HG03469 (cell line): ENCODE results near the gene MIB1.

ENCODE experiments used
- ATAC-seq: cut with Tn5 transposase; IDR thresholded peaks from one replicate; pipeline ENCODE4 v1.9.1; 2021; ENCODE audit warnings: mild to moderate bottlenecking, moderate library complexity, moderate number of reproducible peaks; ENCODE audit not compliant: unreplicated experiment

MIB1 gene

DNA sequence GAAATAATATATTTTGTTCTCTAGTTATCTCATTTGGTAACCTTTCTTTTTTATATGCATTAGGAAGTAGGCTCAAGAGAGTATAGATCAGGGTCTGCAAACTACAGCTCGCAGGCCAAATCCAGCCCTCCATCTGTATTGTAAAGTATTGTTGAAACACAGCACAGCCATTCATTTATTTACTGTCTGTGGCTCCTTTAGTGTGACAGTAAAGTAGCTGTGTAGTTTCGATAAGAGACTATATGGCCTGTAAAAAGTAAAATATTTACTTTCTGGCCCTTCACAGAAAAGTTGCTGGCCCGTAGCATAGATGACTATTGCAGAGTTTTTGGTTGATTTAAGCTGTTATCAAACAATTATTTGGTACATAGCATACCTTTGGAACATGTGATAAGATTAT is 67.6 kb downstream of the MIB1 start:
- no peak for ATAC-seq

DNA sequence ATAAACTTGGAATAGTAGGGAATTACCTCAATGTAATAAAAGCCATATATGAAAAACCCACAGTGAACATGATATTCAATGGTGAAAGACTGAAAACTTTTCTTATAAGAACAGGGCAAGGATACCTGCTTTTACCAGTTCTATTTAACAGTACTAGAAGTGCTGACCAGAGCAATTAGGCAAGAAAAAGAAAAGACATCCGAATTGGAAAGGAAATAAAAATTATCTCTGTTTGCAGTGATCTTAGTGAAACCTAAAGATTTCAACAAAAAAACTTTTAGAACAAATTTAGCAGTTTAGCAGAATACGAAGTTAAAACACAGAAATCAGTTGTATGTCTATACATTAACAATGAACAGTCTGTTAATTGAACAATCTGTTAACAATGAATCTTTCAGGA is 69.1 kb downstream of the MIB1 start:
- ATAC-seq: no peak

DNA sequence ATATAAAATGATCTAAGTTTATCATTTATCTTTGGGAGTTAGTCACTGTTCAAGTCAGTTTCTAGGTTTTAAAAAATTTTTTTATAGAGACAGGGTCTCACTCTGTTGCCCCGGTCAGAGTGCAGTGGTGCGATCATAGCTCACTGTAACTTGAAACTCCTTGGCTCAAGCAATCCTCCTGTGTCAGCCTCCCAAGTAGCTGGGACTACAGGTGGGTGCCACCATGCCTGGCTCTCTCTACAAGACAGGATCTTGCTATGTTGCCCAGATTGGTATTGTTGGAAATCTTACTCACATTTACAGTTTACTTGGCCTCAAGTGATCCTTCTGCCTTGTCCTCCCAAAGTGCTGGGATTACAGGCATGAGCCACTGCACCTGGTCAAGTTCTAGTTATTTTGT is 74.5 kb downstream of the MIB1 start:
- no peak for ATAC-seq

DNA sequence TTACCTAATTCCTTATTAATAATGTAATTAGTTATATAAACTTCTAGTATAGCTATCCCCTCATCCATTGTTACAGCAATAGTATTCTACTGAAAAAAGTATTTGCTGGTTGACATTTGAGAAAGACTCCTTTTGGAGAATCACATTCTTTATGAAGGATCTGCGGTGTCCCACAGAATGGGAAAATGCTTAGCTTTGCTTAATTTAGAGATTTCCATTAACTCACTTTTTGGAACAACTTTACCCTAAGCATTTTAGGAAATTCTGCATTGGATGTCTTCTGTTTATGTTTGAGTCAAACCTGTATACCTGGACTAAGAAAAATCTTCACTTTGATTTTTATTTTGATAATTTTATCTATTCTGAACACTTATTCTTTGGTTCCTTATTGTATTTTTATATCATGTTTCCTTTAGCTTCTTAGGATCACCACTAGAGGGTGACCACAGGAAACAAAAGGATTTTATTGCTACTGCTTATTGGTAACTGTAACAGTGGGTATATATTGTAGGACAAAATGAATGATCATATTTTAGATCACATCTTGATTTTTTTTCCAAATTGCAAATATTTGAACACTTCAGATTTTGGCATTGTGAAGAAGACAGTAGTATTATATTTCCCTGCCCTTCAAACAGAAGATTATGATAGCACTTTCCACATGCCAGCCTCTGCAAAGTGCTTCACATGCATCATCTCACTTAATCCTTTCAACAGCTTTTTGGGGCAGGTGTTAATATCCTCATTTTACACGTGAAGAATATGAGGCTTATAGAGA is 79.6 kb downstream of the MIB1 start:
- no peak for ATAC-seq

DNA sequence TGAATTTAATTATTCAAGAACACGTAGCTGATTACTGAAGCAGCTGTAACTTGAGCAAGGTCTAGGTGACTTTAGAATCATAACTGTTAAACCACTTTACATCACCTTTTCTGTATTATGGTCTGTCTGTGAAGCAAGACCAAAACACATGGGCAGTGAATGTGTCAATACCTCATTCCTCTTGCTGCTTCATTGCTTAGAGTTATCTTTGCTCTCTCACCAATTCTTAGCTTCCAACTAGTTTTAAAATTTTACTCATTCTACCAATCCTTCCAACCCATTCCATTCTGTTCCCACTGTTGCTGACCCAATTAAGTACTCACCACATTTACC is 80.2 kb downstream of the MIB1 start:
- no peak for ATAC-seq

DNA sequence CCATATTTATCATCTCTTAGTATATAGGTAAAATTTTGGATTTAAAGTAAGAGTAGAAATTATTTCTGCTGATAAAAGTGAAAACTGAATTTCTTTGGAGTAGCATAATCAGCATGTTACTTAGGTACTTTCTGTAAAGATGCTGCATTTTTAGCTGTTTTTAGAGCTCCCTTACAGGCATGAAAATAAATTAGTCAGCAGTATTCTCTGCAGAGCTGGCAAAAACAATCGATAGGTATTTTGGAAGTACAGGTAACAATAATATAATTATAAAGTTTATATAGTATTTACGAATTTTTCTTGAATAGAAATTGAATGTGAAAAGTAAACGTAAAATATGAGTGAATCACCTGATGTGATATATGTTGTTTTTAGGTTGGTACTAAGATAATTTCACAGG is 83.3 kb downstream of the MIB1 start:
- ATAC-seq: no peak

GRCh38 chr18:21826196-21826595 is 85.6 kb downstream of the MIB1 start:
- ATAC-seq: no peak

GRCh38 chr18:21826641-21827302 is 86.2 kb downstream of the MIB1 start:
- no peak for ATAC-seq

DNA sequence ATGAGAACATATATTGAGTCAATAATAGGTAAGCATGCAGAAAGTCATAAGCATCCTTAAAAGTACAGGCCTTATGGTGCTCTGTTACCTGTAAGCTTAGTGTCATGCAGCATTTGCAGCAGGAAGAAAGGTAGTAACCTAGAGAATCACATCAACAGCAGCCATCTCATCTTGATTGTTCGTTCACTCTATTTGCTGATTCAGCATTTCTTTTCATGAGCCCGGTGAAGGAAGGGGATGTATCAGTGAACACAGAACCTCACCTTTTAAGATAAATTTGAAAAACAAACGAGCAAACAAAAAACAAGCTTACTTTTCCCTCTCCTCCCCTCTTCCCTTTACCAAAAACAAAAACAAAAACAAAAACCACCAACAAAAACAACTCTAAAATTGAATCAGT is 89.9 kb downstream of the MIB1 start:
- ATAC-seq: no peak

GRCh38 chr18:21831413-21831831 is 90.8 kb downstream of the MIB1 start:
- no peak for ATAC-seq

- ATAC-seq: no peak
Observed at GRCh38 chr18:21833604-21834298, 93.2 kb downstream of the MIB1 start.

DNA sequence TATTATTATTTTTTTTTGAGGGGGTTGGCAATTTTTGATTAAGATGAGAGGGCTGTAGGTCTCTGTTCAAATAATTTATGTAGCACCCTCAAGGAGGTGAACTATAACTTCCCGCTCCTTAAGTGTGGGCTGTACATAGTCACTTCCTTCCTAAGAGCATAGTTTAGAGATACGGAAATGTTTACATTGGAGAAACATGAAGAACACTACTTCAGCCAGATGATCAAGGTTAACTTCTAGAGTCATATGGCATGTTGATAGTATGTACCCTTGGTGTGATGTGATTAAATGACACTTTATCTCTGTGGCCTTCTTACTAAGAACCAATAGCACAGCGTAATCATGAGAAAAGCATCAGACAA is 93.7 kb downstream of the MIB1 start:
- ATAC-seq: no peak

DNA sequence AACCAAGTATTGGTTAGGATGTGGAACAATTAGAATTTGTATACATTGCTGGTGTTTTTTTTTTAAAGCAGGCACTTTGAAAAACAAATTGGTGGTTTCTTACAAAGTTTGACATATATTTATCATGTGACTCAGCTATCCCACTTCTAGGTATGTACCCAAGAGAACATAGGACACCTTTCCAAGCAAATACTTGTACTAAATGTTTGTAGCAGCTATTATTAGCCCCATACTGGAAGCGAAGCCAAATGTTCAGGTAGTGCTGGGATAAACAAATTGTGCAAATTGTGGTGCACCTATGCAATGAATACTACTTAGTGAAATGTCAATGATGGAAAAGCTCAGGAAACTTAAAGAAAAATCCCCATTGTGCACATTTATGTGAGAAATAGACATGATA is 101.0 kb downstream of the MIB1 start:
- no peak for ATAC-seq

- ATAC-seq: no peak
Observed at GRCh38 chr18:21843341-21843740, 102.7 kb downstream of the MIB1 start.

GRCh38 chr18:21851327-21851961 is 110.9 kb downstream of the MIB1 start:
- no peak for ATAC-seq

GRCh38 chr18:21853016-21853415 is 112.4 kb downstream of the MIB1 start:
- peak; percentile 78 for ATAC-seq

GRCh38 chr18:21853775-21854552 is 113.4 kb downstream of the MIB1 start:
- ATAC-seq: no peak

DNA sequence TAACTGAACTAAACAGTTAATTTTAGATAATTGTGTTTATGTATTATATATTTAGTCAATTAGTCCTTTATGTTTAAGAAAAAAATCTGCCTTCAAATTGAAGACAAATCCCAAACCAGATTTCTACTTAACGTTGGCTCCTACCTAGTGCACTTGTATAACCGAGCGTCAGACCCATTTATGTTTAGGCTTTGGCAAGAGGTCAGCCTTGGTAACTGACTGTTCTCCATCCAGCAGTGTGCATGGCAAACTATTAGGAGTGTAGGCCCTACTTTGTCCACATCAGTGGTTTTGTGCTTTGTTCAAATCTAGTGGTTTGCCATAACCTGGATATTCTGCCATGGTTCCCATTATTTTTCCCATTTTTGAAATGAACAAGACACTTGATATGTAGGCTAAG is 114.8 kb downstream of the MIB1 start:
- no peak for ATAC-seq

DNA sequence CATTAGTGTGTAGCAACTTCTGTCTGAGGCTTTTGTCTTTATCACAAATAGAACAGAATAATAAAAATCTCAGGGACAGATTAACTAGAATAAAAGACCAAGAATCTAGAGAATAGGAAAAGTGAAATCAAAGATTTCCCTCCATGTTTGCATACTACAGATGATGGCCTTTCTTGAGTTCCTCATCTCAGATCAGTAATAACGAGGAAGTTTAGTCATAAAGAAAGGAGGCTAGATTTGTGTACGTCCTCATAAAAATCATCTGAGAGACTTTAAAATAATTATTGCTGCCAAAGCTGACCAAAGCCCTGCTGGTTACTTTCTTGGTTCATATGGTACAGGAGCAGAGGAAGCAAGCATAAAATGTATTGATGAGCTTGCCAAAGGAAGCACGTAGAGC is 117.3 kb downstream of the MIB1 start:
- ATAC-seq: peak; percentile 44

DNA sequence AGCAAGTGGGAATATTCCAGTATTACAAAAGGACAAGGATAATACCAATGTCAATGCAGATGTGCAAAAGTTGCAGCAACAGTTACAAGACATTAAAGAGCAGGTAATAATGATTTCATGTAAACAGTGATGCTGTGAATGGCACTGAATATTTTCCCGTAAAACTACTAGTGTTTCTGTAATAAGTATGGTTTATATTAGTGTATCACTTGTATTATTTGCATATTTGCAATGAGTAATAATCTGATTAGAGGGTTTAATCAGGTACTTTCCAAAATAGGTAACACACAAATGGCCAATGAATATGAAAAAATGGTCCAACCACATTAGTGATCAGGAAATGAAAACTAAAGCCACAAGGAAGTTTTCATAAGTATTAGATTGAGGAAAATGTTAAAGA is 118.0 kb downstream of the MIB1 start:
- ATAC-seq: no peak

DNA sequence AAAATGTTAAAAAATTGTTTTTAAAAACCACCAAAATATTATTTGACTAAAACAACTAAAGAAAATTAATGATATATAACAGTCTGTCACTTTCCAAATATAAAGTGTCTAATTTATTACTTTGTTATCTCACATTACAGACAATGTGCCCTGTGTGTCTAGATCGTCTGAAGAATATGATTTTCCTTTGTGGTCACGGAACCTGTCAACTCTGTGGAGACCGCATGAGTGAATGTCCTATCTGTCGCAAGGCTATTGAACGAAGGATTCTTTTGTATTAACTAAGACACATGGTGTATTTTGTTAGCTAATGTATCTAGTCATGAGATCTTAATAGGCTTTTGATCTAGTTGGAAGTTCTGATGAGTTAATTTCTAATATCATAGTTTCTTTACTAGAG is 123.8 kb downstream of the MIB1 start:
- no peak for ATAC-seq
